ENCODE measurements around the gene ECSCR. TPM values are rescaled to one million over a fixed set of nuclear protein-coding genes. Genes with fewer than 3 reads are reported as not detected.

Gene ECSCR
- total RNA-seq, 1 donor from 2014 or later = 20.6 TPM

DNA sequence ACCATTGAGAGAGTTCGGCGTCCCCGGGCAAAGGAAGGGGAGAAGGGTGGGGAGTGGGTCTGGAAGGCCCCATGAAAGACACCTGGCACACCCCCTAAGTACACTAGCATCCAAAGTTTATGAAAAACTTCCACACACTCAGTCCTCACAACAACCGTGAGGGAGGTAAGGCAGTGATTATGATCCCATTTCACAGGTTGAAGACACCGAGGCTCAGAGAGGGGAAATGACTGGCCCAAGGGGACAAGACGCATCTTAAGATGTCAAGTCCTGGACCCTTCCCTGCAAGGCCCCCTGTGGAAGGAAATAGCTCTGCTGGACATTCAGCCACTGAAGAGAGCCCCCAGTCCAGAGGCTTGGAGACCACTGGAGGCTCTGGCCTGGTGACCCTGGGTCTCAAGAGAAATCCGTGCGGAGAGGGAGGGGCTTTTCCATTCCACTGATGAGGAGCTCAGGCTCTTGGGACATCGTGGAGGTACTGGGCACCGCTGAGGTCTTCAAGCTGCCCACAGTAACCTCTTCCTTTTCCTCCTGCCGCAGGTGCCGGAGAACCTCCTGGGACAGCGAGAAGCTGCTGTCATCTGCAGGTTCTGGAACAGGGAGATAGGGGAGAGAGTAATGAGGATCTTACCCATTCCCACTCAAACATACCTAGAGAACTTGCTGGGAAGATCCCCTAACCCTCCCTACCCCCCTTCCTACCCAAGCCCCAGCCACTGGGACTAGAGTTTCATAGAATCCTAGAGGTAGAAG lies 13.5 kb upstream of the ECSCR start:
- intact Hi-C loops (cut with micrococcal nuclease) = no loop called here
- ATAC-seq (no peak), DNase-seq (no peak)

DNA sequence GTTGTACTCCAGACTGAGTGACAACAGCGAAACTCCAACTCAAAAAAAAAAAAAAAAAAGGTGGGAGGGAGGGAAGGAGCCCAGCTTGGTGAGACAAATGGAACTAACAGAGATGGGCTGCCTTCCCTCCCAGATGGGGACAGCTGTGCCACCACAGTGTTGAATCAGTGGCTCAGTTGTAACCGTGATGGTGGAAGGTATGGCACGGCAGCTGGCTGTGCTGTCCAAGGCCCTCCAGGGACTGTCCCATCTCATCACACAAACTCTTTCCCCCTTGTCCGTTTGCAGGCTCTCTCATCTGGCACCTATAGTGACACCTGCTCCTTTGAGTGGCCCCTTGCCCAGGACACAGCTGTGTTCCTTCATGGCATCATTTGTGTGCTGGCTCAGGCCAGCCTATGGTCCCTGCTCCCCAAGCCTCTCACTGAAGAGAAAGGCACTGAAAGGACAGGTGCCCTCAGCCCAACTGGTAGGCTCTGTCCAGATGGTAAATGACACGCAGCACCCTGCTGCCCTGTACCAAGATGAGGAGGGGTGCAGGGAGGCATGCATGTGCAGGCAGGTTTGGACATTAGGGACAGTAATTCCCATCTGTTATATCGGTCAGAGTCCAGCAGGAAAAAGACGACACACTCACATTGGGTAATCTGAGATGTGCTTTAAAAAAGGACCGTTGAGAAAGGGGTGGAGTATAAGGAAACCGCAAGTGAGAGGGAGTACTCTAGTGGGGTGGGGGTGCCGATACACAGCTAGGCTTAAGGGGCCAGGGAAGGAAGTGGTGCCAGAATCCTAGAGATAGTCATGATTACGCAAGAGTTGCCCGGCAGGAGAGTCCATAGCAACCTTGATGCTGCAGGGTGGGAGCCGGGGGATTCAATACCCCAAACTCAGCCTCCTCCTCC lies 12.6 kb upstream of the ECSCR start:
- DNase-seq (no peak), ATAC-seq (peak; percentile 55)
- intact Hi-C loops (cut with micrococcal nuclease) = no loop called here

DNA sequence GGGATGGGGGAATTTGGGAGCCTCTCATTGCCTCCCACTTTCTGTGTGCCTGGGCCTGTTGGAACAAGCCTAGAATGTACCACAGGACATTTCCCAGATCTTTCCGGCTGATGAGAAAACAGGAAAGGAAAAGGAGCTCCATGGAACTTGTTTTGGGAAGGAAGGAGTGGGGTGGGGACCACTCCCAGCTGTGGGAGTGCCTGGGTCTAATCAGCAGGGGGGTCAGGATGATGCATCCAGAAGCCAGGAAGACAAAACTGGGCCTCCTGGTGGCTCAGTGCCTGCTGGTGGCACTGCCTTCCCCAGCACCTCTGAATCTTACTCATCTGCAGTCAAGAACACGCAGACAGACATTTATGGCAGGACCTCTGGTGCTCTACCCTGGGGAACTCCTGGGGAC lies 11.0 kb upstream of the ECSCR start:
- DNase-seq (no peak), ATAC-seq (no peak)
- intact Hi-C loops (cut with micrococcal nuclease) = no loop called here

DNA sequence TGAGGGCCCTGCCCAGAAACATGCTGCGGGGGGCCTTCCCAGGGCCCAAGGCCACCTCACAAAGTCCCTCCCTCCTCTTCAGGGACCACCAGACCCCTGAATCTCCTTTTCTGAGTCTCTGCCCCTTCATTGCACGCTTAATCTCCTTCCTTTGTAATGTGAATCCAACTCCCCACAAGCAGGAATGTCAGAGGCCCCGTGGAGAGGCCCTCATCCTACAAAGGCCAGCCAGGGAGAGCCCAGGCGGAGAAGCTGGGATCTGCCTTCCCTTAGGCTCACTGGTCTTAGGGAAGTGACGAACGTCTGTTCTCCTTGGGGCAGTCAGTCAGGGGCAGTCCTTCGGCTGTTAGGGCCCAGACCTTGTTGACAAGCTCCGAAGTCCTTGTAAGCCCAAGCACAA lies 10.6 kb upstream of the ECSCR start:
- ATAC-seq (no peak), DNase-seq (no peak)
- intact Hi-C loops (cut with micrococcal nuclease) = no loop called here

DNA sequence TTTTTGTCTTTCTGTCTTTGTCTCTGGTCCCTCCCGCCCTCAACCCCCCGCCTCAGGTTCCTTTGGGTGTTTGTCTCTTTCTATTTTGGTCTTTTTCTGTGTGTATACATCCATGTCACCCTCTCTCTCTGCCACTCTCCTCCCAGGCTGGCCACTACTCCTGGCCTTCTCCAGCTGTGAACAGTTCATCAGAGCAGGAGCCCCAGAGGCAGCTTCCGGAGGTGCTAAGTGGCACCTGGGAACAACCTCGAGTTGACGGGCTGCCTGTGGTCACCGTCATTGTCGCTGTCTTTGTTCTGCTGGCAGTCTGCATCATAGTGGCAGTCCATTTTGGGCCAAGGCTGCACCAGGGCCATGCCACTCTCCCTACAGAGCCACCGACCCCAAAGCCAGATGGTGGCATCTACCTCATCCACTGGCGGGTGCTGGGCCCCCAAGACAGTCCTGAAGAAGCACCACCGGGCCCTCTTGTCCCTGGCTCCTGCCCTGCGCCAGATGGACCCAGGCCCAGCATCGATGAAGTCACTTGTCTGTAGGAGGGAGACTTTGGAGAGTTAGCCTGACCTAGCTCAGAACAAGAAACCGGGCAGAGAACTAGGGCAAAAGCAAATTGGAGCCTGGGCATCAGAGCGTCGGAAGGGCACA lies 10.0 kb upstream of the ECSCR start:
- DNase-seq = no peak
- ATAC-seq = no peak
- intact Hi-C loops (cut with micrococcal nuclease) = no loop called here

DNA sequence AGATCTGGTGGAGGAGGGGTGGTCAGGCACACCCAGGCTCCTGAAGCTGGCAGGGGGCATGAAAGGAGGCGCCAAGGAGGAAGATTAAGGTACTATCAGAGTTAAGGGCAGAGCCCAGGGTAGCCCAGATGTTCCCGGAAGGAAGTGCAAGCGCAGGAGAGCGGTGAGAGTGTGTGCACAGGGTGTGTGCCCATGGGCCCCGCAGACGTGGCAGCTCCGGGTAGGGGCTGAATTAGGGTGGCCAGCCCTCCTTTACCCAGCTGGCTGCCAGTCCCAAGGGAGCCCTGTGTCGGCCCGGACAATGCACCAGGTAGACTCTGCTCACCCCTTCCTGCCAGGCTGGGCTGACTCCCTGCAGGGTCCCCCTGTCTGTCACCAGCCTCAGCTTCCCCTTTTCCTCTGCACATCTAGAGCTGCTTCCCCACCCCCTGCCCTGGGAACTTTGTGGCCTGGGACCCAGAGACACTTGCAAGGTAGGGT lies 8.3 kb upstream of the ECSCR start, which contains the start of gene SMIM33:
Gene SMIM33, plus strand, starts transcription at position 184 of the 480 bp plus-strand sequence. Its CDS starts 118 bp downstream, at position 302.
- DNase-seq (no peak), ATAC-seq (no peak)
- intact Hi-C loops (cut with micrococcal nuclease) = no loop called here

DNA sequence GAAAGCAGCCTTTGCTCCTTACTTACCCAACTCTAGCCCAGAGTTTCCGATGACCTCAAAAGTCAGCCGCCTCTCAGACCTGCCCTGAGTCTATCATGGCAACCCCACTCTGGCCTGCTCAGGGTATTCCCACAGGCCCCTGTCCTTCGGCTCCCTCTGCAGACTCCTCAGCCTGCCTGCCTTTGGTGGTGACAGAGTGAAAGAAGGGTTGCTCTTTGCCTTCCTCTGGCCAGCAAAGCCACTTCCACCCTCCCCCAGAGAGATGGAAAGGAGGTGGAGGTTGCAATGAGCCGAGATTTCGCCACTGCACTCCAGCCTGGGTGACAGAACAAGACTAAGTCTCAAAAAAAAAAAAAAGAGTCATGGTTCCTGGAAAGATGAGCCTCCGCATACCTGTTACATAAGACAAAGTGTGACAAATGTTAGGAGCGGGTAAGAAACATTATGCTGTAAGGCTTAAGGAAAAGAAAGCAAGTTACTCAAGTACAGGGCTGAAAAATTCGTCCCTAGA lies 5.9 kb upstream of the ECSCR start:
- intact Hi-C loops (cut with micrococcal nuclease) = no loop called here
- no peak for DNase-seq
- peak; percentile 22 for ATAC-seq

DNA sequence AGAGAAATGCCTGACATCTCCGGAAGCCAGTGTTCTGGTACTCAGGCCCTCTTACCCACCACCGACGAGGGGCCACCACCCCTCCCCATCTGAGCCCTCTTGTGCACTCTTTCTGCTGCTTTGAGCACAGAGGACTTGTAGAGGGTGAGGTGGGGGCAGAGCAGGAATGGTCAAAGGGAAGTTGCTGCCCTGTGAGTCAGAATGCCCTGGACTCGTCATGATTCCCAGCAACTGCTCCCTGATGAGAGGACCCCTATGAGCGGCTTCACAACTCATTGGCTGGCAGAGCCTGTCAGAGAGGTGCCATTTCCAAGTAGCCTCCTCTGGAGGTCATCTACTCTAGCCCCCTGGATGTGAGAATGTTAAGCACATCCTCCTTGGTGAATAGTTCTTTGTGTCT lies 845 bp downstream of the ECSCR start:
- peak; percentile 41 for ATAC-seq
- DNase-seq = no peak
- intact Hi-C loops (cut with micrococcal nuclease) = no loop called here

DNA sequence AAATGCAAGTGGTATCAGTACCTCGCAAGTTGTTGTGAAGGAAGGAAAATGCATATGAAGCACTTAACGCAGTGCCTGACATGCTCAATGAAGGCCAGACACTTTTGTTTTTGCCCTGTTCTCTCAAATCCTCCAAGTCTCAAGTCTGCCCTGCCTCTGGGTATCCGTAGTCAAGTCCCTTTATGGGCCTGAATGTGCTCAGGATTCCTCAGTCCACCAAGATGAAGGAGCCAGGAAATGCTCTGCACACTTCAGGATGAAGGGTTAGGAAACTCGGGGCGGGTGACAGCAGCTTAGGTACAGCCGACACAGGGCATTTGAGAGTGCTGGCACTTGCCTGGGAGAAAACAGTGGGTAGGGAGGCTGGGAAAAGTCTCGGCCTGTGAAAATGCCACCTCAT lies 1.4 kb downstream of the ECSCR start:
- intact Hi-C loops (cut with micrococcal nuclease) = no loop called here
- DNase-seq (no peak), ATAC-seq (peak; percentile 28)

DNA sequence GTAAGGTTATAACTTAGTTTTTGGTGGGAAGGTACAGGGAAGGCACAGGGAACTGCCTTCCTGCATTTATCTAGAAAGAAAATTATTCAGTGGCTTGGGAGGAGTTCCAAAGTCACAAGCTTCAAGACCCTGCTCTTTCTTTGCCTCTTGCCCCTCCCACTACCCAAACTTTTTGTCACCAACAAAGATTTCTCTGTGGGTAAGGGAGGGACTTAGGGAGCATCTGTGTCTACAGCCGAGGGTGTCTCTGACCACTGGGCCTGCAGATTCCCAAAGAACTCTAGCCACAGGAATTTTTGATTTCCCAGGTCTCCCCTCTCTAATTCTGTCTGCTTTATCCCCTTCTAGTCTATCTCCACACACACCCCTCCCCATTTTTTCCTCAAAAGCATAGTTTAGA lies 2.1 kb downstream of the ECSCR start:
- ATAC-seq = no peak
- no peak for DNase-seq
- intact Hi-C loops (cut with micrococcal nuclease) = no loop called here

DNA sequence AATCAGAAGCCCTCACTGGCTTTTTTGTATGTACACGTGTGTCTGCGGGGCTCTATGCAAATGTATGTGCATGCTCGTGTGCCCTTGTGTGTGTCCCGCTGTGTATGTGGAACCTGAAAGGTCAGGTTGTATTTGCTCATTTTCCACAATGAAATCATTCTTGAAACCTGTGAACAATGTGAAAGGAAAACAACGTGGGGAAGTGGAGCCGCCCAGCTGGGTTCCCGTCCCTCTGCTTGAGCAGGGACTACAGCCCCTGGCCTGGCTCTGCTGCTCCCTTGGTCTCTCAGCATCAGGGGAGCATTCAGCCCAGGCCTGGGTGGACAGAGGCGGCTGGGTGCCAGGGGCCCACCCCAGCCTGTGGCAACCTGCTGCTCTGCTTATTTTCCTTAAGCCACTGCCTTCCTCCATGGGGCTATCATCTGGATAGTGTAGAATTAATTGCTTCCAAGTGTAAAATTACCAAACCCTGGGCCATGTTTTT lies 3.0 kb downstream of the ECSCR start:
- intact Hi-C loops (cut with micrococcal nuclease) = no loop called here
- ATAC-seq (peak; percentile 49), DNase-seq (peak; percentile 49)

DNA sequence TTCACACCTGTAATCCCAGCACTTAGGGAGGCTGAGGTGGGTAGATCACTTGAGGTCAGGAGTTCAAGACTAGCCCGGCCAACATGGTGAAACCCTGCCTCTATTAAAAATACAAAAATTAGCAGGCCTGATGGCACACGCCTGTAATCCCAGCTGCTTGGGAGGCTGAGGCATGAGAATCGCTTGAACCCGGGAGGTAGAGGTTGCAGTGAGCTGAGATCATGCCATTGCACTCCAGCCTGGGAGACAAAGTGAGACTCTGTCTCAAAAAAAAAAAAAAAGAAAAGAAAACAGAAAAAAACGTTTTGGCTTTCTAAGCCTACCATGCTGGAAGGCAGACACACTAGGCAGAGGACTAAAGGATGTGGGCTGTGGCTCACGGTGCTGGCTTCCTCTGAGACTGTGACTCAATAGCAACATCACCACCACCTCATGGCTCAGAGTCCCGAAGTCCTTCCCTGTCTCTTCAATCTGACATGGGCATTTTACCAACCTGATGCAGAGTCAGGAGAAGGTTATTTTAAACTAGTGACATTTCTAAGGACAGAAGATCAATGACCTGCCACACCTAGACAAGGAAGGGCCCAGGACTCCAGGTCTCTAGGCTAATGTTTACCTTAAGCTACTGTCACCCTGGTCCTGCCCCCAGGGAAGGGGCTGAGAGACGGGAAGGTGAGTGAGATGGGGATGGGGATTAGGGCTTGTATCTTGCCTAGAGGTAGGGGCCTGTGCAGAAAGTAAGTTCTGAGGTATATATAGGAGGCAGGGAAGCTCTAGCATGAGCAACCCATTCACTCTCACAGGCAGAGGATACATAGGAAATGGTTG lies 3.7 kb downstream of the ECSCR start:
- intact Hi-C loops (cut with micrococcal nuclease) = no loop called here
- DNase-seq (no peak), ATAC-seq (peak; percentile 41)

DNA sequence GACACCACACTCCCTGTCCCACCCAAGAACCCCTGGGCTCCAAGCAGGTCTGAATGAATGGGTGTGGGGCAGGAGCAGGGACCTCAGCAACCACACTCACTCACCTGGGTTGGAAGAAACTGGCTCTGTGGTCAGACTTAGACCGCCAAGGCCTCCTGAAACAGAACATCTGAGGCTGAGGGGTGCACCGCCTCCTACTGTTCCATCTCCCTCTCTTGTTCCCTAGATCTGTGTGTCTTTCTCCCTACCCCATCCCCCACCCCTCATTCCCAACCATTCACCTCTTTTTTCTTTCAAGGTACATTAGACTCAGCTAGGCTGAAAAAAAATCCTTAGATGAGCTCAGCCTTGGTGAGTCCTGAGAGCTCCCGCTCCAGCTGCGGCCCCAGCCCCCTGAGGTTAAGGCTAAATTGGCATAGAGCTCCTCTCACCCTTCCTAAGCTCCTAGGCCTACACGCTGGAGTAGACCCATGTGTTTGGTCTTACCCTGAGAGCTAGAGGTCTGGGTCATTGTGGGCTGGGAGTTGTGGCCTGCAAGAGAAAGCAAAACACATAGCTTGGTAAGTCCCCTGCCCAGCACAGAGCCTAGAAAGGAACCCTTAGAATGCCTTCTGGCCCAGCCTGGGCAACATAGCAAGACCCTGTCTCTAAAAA lies 4.8 kb downstream of the ECSCR start:
- no peak for ATAC-seq
- intact Hi-C loops (cut with micrococcal nuclease) = no loop called here

DNA sequence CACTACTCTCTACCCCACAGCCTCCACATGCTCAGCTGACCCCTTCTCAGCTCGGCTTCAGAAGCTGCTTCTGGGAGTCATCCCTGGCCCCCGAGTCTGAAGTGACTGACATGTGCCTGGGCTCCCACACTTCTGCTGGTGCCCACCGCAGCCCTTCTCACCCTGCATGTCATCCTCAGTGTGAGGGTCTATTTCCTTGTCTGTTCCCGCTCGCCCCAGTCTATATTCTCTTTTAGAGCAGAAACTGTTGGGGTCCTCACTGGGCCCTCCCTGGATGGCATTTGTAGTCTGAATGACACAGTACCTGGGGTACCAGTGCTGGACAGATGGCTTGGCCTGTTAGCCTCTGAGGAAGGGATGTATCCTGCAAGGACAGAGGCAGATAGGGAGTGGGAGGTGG lies 5.3 kb downstream of the ECSCR start:
- ATAC-seq = no peak
- no peak for DNase-seq
- intact Hi-C loops (cut with micrococcal nuclease) = no loop called here

More for the DNA sequence above, 4.8 kb downstream of the ECSCR start:
- no peak for DNase-seq

DNA sequence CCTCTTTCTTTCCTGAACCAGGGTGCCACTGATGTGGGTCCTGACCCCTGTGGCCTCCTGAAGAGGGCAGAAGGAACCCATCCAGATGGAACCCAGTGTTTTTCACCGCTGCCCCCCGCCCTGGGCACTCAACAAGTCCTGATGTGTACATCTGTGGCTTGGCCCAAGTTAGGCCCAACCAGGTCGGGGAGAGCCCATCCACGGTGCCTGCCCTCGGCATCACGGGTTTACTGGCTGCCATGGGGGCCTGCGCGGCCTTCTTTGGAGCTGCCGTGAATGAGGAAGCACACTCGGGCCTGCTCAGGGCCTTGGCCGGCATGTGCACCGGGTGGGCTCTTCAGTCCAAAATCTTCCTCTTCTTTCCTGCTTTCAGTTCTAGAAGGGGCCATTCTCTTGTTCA lies 5.8 kb downstream of the ECSCR start:
- intact Hi-C loops (cut with micrococcal nuclease) = no loop called here
- no peak for ATAC-seq
- DNase-seq = no peak

DNA sequence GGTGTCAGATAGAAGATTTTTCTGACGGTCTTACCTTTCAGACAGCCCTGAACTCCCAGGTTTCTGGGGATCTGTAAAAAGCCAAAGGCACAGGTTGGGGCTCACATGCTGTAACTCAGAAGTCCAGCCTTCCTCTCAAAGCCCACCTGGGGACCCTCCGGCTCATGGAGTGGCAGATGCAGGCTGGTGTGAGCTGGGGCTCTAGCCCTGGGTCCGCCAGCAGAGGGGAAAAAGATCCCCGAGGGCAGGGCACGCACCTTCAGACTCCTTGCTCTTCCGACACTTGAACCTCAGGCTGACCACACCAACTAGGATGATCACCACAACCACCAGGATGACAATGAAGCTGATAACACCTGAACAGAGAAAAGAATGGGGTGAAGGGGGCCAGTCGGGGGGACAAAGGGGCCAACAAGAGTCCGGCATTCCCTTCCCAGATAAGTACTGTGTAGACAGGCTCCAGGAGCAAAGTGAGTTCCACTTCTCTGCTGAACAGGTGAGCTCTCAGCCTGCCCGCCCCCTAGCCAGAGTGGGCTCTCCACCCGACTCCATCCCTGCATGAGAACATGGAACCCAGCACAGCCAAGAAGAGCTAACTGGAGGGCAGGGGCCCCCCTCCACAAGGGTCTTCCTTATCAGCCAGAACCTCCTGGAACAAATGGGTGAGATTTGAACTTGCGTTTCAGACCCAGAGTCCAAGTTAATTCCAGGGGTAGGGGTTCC lies 7.8 kb downstream of the ECSCR start:
- DNase-seq = no peak
- ATAC-seq = no peak
- intact Hi-C loops (cut with micrococcal nuclease) = no loop called here

Data from left ventricle myocardium superior (tissue), 1 donor.